B cell (primary cell): ENCODE data around the gene KIF7.

Experiments
- EZH2 ChIP-seq: IDR thresholded peaks from 2 replicates; pipeline ENCODE4 v1.6.1; 2012; ENCODE audit warnings: borderline replicate concordance, low read depth, mild to moderate bottlenecking, moderate library complexity, low read length; ENCODE audit not compliant: insufficient read depth, poor library complexity, severe bottlenecking
- TF ChIP-seq, protein P1 (sequence below): fragments of 200-600 bp; IDR thresholded peaks from one replicate; pipeline ENCODE4 v1.8.0; 2022; ENCODE audit warnings: antibody characterized with exemption, mild to moderate bottlenecking

DNA sequence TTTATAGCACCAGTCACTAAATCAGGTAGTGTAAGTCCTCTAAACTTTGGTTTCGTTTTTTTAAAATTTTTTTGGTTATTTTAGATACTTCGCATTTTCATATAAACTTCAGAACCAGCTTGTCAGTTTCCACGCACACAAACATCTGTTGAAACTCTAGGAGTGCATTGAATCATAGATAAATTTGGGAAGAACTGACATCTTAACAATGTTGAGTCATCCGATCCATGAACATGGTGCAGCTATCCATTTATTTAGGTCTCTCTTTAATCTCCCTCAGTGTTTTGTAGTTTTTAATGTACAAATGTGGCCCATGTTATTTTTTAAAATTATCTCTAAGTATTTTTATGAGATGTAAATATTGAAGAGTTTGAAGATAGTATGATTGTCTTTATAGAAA, 62.2 kb downstream of the KIF7 start:
- TF ChIP-seq, protein P1, sequence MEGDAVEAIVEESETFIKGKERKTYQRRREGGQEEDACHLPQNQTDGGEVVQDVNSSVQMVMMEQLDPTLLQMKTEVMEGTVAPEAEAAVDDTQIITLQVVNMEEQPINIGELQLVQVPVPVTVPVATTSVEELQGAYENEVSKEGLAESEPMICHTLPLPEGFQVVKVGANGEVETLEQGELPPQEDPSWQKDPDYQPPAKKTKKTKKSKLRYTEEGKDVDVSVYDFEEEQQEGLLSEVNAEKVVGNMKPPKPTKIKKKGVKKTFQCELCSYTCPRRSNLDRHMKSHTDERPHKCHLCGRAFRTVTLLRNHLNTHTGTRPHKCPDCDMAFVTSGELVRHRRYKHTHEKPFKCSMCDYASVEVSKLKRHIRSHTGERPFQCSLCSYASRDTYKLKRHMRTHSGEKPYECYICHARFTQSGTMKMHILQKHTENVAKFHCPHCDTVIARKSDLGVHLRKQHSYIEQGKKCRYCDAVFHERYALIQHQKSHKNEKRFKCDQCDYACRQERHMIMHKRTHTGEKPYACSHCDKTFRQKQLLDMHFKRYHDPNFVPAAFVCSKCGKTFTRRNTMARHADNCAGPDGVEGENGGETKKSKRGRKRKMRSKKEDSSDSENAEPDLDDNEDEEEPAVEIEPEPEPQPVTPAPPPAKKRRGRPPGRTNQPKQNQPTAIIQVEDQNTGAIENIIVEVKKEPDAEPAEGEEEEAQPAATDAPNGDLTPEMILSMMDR = no peak
- TF ChIP-seq EZH2 = no peak
